GM12891 (cell line): Measurements from ENCODE around the gene TRPC4.

Experiments
- DNase-seq: peaks from one replicate; pipeline ENCODE4 v3.0.0; 2011; ENCODE audit warnings: low spot score; ENCODE audit not compliant: insufficient read length
- FAIRE-seq: peaks from 2 replicates; lab custom pipeline; 2011; peaks lifted over from hg19 to GRCh38; lab: Jason Lieb, UNC
- PAX5 ChIP-seq: IDR thresholded peaks from 2 replicates; pipeline ENCODE4 v1.6.1; 2011; ENCODE audit warnings: low read length, moderate library complexity, mild to moderate bottlenecking; ENCODE audit not compliant: insufficient read depth, severe bottlenecking
- POLR2A ChIP-seq: IDR thresholded peaks from 2 replicates; pipeline ENCODE4 v1.6.1; 2011; ENCODE audit warnings: low read depth, low read length, control low read depth
- POLR2AphosphoS5 ChIP-seq: IDR thresholded peaks from 2 replicates; pipeline ENCODE4 v1.6.1; 2011; ENCODE audit warnings: low read depth, low read length, control low read depth
- POU2F2 ChIP-seq: IDR thresholded peaks from 2 replicates; pipeline ENCODE4 v1.6.1; 2011; ENCODE audit warnings: low read depth, mild to moderate bottlenecking, control low read depth, low read length, moderate library complexity
- SPI1 ChIP-seq: IDR thresholded peaks from 2 replicates; pipeline ENCODE4 v1.6.1; 2011; ENCODE audit warnings: low read depth, low read length, control low read depth
- TAF1 ChIP-seq: IDR thresholded peaks from 2 replicates; pipeline ENCODE4 v1.6.1; 2011; ENCODE audit warnings: low read depth, low read length, control low read depth

Gene TRPC4

DNA sequence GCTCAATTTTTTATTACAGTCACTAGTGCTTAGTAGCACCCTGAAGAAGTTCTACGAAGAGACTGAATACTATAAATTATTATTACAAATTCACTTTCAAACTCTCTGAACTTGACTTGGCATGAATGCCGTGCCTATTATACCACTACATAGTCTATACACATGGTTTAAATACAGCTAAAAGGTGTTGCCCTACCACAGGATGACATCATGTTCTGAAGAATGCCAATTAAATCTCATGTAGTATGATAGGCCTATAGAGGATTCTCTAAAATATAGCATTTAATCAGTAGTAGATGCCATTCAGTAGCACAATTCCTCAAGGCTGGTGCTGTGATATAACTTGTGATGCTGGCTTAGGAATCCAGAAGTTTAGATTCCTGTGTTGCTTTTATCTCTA, 254.3 kb downstream of the TRPC4 start:
- no peak for FAIRE-seq
- TF ChIP-seq SPI1 (no peak), POLR2A (no peak), POLR2AphosphoS5 (no peak), PAX5 (no peak), TAF1 (no peak), POU2F2 (no peak)
- no peak for DNase-seq

DNA sequence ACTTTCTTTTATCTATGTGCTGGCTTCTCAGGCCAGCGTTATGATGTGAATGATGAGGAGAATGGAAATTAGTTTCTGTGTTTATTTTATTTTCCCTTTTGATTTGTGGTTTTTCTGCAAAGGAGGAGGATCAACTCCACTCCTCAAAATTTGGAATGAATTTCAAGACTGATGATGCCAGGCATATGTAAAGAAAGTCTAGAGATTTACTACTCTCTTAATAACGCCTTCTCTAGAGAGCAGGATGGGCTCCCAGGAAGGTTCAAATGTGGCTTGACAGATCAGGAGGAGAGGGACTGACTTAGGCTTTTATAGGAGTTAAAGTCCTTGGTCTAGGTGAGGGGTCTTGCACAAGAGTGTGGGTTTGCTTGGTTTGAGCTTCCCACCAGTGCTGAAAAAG, 255.9 kb downstream of the TRPC4 start:
- FAIRE-seq (no peak), DNase-seq (no peak)
- no peak for TF ChIP-seq POLR2AphosphoS5
- no peak for TF ChIP-seq POLR2A
- TF ChIP-seq SPI1 = no peak
- no peak for TF ChIP-seq PAX5
- TF ChIP-seq POU2F2 = no peak

DNA sequence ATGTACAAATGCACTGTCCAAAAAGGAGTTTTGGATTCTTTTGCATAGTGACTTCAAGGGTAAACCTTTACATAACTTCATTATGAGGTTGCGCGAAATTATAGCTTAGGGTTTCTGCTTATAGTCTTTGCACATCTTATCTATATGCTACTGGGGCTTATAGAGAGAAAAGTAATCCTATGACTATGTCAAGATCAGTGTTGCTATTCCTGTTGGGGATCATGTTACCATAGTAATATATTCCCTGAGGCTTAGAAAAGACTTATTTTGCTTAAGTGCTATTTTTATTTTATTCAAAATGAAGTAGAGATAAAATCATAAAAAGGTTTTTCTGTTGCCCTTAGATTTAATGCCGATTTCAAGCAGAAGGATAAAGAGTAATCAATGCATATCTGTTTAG, 256.3 kb downstream of the TRPC4 start:
- DNase-seq = no peak
- FAIRE-seq = no peak
- TF ChIP-seq POLR2AphosphoS5 = no peak
- TF ChIP-seq POU2F2 = no peak
- TF ChIP-seq TAF1 = no peak
- no peak for TF ChIP-seq PAX5
- no peak for TF ChIP-seq SPI1
- no peak for TF ChIP-seq POLR2A

DNA sequence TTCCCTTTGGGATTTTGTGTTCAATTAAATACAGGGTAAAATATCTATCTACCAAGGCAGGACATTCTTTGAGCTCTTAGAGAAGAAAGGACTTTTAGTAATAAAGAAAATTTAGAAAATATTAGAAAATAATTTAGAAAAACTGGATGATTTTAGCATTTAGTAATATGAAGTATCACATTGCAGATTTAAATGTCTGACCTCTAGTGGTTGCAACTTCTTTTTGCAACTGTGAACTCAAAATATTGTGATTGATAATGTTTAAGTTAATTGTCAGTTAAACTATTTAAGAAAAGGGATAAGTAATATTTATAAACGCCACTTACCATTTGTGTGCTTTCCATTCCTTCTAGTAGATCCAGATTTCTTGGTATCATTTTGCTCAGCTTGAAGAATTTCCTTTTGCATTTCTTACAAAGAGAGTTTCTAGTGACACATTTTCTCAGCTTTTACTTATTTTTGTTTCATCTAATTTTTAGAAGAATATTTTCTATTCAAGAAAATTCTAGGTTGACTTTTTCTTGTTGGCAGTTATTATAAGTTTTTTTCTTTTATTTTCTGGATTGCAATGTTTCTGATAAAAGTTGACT, 260.7 kb downstream of the TRPC4 start:
- TF ChIP-seq PAX5 (no peak), TAF1 (no peak), POLR2AphosphoS5 (no peak), SPI1 (no peak), POLR2A (no peak), POU2F2 (no peak)
- DNase-seq (no peak), FAIRE-seq (no peak)

DNA sequence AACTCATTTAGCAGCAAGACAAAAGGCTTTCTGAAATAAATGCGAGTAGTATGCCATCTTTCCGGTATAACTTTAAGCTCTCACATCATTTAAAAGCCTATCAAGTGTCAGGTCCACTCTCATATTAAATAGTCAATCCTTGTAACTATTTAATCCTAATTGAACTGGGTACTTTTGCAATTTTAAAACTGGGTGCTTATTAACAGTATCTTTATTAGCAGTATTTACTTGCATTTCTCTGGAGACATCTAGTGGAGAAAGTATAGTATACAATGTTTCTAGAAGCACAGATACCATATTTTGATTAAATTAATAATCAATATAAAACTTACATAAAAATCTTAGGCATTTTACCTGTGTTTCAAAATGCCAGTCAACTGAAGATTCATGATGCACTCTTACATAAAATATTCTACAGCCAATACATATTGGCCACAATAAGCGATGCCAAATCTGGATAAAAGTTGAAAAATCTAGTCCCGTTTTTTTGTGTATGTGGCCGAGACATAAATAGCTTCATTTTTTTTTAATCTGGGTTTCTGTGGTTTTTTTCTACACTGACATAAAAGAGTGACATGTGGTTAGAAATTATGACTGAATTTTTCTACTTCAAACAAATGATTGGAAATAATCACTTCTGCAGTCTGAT, 266.7 kb downstream of the TRPC4 start:
- DNase-seq (peak; percentile 0), FAIRE-seq (no peak)
- TF ChIP-seq PAX5 (no peak), SPI1 (no peak)

DNA sequence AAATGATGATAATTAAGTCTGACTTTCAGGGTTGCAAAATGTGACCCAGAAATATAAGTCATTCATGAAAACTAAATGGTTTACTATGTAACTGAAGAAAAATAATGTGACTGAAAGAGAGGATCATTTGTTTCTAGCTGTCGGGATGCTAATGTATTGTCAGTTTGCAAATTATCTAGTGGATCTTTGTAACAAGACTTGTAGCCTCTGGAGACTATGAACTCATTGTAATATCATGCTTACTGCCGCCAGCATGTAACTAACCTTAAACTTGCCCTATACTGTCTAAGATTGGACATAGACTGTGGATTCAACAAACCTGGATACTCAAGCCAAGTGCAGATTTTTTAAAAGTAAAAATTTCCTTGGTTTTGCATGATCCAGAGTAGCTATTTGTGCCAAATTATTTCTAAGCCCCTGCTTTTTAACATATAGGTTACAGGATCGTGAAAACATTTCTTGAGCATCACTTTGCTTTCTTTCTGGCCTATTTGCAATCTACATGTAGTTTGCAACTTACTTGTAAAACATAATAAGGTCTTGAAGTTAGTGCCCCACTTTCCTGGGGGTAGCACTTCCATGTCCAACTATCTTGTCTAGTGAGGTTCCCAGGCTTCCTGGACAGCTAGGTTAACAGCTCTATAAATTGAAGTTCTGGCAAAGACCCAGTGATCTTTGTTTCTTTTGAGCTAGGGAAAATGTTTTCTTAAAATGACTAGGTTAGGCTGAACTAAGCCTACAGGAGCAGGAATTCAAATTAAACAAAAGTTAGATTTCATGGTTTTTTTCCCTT, 267.7 kb downstream of the TRPC4 start:
- TF ChIP-seq SPI1 (no peak), POU2F2 (no peak), PAX5 (no peak), POLR2AphosphoS5 (no peak), TAF1 (no peak), POLR2A (no peak)
- FAIRE-seq = no peak
- no peak for DNase-seq

DNA sequence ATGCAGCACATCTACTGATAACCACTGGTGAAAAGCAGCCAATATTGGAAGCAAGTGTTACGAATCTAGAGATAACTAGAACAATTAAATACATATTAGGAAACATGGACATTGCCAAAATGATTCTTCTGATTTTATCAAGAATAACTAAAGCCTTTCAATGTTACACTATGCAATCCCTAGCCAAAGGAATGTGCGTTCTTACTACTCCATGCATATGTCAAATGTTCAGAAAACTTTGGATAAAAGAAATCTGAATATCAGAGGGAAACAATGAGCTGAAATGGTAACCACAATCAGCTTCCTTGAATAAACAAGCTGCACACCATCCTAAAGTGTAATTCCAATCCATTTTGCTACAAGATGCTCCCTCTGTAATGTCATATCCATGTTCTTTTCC, 270.1 kb downstream of the TRPC4 start:
- TF ChIP-seq POU2F2 (no peak), SPI1 (no peak), POLR2AphosphoS5 (no peak), TAF1 (no peak), PAX5 (no peak), POLR2A (no peak)
- FAIRE-seq = no peak
- DNase-seq = no peak

DNA sequence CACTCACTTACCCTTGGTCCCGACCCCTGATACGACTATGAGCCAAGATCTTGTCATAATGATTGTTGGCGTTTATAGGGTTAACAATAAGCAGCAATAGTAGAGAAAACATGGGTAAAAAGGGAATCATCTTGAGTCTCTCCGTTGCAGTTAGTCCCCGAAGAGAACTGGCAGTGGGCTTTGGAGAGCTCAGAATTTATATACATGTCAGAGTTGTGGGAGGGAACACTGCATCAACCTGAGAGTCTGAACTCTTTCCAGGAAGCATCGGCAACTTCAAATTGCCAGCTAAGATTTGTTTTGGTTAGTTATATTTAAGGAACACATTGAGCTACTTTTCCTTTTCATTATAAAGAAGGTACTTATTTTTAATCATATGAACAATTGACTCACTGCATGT, 271.0 kb downstream of the TRPC4 start, which contains the start of gene POSTN:
POSTN (minus strand) TSS at position 172 of the 400 bp plus-strand sequence; CDS start at position 130, 42 bp downstream.
- DNase-seq = no peak
- TF ChIP-seq POLR2A (no peak), SPI1 (no peak), POU2F2 (no peak), PAX5 (no peak), TAF1 (no peak), POLR2AphosphoS5 (no peak)
- no peak for FAIRE-seq

DNA sequence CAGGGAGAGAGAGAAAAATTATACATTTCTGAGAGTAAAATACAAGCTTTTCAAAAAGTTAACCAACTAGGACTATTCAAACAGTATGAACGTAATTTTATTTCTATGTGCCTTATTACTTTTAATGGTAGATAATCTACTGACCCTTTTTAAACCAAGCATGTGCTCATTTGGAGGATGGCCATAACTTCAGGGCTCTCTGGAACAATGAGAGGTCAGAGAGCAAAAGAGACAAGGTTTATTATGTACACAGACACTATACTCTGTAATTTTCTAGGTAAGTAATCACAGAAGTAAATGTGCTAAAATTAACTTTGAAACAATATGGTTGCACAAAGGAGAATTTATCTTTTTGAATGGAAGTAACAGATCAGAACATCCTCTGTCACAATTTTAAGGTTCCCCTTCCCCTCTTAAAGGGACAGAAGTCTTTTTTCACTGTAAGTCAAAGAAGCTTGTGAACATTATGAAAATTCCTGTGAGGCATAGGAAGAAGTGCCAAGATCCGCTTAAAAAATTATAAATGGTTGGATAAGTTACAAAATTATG, 272.0 kb downstream of the TRPC4 start:
- TF ChIP-seq TAF1 (no peak), POLR2AphosphoS5 (no peak), SPI1 (no peak), POLR2A (no peak), PAX5 (no peak)
- FAIRE-seq = no peak

More for the DNA sequence above, 272.0 kb downstream of the TRPC4 start:
- no peak for DNase-seq
